NCI-H446 (cell line): Measurements from ENCODE around the gene ZNF438.
"Not testable (repeated sequence)": the region's sequence is repeated elsewhere in the genome, so short reads cannot be mapped to it uniquely, and the experiment has no call there.

Experiments
- DNase-seq, 2 experiments: peaks; one replicate each; lab custom pipeline; 2025; lab: John Stamatoyannopoulos, UW

Gene ZNF438

DNA sequence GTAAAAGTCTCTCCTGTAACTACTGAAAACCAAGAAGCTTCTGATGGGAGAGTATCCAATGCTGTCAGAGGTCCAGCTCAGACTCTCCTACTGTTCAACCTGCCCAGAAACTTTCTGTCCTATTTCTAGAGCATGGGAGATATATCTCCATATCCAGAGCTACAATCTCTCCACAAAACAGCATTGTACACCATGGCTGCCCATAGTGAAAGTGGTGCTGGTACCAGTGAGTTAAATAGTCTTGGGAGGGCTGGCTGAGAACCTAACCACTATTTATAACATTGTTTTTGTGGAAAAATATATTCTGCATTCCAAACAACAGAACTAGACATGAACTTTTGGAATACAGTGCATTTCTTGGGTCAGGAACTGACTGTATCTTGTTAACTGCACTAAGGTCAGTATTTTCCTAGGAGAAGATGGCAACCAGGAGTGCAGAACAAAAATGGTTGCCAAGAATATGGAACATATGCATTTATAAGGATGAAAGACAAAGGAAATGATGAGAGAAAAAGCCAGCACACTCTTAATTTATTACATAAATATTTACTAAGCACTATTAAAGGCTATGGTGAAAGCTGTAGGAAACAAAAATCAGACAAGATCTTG, 91.9 kb downstream of the ZNF438 start:
- no peak for DNase-seq

DNA sequence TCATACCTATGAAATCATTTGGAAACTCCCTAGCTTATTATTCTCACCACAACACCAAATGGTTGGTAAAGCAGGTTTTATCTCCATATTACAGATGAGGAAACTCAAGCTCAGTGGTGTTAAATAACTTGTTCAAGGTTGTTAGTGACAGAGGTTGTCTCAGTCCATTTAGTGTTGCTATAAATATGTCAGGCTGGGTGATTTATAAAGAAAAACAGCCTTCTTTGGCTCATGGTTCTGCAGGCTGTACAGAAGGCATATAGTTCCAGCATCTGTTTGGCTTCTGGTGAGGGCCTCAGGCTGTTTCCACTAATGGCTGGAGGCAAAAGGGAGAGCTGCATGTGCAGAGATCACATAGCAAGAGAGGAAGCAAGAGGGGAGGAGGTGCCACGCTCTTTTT, 96.6 kb downstream of the ZNF438 start:
- no peak for DNase-seq

DNA sequence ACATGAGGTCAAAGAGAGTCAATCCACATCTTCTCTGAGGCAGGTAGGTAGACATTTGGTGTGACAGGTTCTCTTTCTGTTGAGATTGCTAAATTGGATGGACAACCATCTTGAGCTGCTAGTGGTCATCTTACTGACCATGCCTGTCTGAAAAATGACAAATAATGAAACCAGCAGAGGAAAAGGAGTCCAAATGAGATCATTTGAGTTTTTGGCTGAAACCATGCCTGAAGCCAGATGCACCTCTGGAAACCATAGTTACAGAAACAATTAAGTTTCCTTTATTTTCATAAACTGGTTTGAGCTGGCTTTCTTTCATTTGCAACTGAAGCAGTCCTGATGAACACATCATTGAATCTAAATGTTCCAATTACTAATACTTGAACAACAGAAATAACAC, 100.6 kb downstream of the ZNF438 start:
- DNase-seq = no peak

DNA sequence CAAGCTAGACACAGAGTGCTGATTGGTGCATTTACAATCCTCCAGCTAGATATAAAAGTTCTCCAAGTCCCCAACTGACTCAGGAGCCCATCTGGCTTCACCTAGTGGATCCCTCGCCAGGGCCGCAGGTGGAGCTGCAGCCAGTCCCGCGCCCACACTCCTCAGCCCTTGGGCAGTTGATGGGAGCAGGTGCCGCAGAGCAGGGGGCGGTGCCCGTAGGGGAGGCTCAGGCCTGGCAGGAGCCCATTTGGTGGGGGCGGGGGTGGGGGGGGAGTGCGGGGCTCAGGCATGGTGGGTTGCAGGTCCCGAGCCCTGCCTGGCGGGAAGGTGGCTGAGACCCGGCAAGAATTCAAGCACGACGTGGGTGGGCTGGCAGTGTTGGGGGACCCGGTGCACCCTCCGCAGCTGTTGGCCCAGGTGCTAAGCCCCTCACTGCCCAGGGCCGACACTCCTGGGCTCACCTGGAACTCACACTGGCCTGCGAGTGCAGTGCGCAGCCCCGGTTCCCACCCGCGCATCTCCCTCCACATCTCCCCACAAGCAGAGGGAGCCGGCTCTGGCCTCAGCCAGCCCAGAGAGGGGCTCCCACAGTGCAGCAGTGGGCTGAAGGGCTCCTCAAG, 101.7 kb downstream of the ZNF438 start:
- DNase-seq = no peak

DNA sequence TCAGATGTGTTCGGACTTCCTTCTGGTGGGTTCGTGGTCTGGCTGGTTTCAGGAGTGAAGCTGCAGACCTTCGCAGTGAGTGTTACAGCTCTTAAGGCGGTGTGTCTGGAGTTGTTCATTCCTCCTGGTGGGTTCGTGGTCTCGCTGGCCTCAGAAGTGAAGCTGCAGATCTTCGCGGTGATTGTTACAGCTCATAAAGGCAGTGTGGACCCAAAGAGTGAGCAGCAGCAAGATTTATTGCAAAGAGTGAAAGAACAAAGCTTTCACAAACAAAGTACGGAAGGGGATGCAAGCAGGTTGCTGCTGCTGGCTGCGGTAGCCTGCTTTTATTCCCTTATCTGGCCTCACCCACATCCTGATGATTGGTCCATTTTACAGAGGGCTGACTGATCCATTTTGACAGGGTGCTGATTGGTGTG, 102.3 kb downstream of the ZNF438 start:
- DNase-seq = not testable (repeated sequence)

DNA sequence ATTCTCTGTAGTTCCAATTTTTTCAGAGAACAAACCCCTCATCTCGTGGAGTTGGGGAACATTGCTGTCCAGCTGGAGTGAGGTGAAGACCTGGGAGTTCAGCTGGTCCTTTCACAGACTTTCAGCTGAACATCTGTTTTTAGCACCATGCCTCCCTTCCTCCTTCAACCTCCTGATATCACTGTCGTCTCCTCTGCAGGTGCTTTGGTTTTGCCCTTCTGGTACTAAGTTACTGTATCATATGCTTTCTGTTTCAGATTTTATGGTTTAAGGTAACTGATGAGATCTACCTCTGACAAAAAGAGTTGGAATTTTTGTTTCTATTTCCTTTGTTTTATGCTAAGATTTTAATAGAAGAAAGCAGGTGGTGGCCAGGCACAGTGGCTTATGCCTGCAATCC, 102.9 kb downstream of the ZNF438 start:
- DNase-seq = no peak

DNA sequence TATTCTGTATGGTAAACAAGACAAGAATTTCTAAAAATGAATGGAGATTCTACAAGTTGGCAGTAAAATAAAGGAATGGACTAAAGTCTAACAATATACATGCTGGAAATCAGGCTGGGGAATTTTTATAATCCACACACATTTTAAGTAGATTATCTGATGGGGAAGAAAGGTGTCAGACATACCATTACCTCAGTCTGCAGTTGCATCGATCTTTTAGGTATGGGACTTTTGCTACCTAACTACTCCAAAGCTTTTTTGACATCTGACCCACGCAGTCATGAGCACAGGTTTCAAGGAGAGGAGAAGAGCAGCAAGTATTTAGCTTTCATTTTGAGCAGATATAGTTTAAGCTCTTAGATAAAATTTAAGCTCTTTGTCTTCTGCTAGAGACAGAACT, 113.0 kb downstream of the ZNF438 start:
- DNase-seq = no peak

DNA sequence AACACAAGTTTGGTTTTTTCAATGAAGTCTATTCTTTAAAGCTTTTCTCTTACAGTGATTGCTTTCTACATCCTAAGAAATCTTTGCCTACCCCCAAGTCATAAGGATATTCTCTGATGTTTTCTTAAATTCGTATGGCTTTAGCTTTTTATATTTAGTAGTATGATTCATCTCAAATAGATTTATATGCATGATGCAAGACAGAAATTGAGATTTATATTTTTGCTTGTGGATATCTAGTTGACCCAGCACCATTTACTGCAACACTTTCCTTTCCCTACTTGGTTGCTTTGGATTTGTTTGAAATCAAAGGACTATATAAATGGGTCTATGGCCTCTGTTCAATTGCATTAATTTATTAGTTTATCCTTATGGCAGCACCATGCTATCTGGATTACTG, 113.9 kb downstream of the ZNF438 start:
- no peak for DNase-seq

DNA sequence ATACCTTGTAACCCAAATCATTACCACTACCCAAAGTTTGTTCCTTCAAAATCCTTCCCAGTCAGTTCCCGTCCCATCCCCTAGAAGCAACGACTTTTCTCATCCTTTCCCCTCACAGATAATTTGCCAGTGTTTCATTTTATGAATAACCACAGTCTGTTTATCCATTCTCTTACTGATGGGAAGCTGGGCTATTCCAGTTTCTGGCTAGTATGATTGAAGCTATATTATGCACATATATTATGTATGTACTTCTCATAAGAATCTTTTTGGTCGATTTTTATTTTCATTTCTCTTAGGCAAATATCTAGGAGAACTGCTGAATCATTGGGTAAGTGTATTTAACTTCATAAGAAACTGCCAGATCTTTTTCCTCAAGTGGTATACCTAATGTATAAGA, 114.6 kb downstream of the ZNF438 start:
- no peak for DNase-seq

DNA sequence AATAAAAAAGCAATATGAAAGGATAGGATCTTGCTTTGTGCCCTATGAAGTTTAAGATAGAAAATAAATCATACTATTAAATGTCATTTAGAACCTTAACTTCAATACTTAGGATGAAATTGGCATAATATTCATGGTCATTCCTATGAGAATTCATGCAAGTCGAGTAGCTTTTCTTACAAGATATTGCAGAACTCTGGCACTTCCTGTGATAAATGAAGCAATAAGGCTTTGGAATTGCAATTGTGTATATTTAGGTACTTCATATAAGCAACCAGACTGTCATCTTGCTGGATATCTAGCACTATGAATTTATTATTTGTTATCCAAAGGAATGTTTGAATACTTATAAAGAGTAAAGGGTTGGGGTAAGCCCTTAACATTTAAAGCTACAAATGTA, 116.5 kb downstream of the ZNF438 start:
- no peak for DNase-seq

DNA sequence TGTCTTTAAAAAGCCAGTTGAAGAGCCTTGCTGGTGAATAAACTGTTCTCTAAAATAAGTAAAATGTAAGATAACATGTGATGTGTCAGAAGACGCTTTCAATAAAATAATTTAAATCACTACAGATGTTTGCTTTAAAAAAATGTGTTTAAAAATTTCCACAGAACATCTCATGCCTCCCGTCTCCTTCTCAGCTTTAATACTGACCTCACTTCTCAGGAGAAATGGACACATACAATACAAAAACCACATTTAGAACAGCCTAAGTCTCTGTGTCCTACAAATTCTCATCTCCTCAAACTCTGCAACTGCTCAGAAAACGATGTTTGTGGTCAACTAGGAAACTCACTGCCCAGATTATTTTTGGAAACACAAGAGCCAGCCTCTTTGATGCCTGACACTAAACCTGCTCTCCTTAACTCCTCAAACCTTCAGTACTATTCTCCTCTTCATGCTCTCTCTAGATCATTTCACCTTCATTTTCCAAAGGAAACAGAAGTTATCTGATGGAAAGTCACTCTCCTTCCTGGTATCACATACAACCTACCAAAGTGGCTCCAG, 120.3 kb downstream of the ZNF438 start:
- DNase-seq = no peak

DNA sequence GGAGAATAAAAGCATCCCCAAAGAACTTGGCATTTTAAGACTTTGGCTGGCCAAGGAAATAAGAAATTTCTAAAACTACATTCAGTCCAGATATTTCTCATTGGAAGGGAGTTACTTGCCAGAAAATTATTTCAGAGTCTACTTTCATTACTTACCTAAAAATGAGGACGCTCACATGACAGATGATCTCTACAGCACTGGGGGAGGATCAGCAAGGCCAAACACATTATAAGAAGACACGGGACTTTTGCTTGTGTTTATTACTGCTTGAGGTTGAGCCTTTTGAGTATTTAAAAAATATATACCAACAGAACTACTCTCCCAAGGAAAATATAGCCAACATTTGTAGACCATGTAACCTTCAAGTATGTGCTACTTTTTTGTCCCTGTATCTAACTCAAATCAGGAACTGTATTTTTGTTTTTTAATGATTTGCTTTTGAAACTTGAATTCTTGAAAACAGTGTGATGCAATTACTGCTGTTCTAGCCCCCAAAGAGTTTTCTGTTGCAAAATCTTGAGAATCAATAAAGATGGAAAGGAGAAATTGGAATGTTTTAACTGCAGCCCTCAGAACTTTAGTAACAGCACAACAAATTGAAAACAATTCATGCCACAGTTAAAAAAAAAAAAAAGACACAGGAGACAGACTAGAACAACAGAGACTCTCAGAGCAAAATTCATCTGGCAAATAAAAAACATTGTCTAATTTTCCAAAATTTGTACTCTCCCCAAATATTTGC, 128.1 kb downstream of the ZNF438 start:
- DNase-seq = no peak

DNA sequence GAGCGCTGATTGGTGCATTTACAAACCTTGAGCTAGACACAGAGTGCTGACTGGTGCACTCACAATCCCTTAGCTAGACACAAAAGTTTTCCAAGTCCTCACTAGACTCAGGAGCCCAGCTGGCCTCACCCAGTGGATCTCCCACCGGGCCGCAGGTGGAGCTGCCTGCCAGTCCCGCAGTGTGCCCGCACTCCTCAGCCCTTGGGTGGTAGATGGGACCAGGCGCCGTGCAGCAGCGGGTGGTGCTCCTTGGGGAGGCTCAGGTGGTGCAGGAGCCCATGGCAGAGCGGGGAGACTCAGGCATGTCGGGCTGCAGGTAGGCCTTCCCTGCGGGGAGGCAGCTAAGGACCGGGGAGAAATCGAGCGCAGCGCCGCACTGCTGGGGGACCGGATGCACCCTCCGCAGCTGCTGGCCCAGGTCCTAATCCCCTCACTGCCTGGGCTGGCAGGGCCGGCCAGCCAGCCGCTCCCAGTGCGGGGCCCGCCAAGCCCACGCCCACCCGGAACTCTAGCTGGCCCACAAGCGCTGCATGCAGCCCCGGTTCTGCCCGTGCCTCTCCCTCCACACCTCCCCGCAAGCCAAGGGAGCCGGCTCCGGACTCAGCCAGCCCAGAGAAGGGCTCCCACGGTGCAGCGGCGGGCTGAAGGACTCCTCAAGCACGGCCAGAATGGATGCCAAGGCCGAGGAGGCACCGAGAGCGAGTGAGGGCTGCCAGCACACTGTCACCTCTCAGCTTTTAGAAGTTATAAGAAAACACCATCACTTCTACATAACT, 128.9 kb downstream of the ZNF438 start:
- no peak for DNase-seq

DNA sequence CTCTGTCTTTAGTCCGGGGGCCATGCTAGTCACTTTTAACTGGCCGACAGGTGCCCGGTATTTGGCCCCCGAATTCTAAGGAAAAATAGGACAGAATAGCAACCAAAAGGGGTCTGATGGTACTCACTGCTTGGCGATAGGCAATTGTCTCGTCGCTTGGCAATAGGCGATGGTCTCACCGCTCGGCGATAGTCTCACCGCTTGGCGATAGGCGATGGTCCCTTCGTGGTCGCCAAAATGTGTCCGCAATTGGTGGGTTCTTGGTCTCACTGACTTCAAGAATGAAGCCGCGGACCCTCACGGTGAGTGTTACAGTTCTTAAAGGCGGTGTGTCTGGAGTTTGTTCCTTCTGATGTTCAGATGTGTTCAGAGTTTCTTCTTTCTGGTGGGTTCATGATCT, 130.2 kb downstream of the ZNF438 start:
- DNase-seq = not testable (repeated sequence)

DNA sequence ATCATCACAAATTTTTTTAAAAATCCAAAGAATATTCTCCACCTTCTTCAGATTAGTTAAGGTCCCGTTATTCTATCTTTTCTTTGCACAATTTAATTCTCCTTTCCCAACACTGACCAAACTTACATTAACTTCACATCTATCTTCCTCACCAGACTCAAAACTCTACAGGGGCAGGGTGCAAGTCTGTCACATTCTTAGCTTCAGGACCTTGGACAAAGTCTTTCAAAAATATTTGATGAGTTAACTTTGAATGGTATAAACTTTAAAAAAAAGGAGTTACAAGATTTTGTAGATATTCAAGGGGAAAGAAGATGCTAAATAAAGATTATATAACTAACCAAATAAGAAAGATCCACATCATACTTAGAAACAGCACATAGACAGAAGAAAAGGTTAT, 132.7 kb downstream of the ZNF438 start:
- no peak for DNase-seq

DNA sequence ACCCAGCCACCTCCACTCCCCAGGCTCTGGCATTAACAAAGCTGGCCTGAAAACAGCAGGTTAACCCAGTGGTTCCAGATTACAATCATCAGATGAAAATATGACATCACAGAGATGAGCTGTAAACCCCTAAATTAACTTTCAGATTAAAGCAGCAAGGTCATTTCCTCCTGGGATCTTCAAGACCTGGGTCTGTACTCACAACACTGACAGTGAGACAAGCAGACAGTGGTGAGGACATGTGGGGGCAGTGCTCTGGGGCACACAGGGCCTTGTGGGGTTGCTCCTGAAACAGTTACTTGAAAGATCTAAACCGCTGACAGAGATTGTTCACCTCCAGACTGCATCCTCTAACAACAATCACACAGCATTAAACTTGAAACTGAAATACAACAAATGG, 134.1 kb downstream of the ZNF438 start:
- DNase-seq = no peak

DNA sequence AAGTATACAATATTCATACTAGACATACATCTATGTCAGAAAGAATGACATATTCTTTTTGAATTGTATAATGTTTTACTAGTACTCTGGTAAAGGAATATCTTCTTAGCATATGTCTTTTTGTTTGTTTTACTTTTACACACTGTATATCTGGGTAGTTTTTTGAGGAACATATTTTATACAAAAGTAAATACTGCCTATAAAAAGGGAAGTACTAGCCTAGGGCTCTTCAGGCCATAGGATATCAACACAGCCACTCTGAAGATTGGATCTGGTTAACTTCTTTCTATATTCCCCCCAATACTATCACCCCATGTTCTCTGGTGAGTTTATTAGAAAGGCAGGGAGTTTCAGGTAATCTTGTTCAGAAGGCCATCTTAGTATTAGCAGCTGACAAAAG, 134.6 kb downstream of the ZNF438 start:
- DNase-seq = no peak

DNA sequence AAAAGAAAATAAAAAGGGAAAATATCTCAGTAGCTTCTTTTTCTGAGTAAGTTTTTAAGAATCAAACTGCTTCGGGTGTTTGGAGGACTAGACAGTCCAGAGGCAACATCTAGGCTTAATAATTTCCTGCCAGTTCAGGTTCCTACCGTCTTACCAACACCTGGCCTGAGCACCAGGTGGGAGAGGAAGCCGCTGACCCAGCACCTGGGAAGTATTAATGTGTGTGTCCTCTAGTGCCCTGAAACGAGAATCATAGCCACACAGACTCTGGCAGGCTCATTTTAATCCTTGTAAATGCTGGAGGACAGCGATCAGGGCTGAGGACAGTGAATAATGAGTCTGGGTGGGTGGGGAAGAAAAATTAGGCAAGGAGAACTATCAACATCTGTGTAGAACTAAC, 137.4 kb downstream of the ZNF438 start:
- DNase-seq = no peak

DNA sequence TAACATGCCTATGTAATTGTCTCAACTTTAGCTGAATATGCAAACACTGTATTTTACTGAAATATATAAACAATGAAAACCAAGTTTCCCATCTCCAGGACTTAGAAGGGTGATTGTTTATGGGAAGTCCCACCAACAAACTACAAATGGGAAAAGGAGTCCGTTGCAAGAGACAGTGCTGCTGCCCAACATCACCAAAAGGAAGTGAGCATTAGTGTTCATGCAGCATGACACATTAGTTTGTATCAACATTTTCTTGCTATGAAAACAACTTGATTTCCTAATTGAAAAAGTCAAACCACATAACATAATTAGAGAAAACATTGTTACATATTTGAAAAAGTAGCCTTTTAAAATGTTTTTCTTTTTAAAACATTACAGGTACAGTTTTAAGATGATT, 138.5 kb downstream of the ZNF438 start:
- DNase-seq = no peak

DNA sequence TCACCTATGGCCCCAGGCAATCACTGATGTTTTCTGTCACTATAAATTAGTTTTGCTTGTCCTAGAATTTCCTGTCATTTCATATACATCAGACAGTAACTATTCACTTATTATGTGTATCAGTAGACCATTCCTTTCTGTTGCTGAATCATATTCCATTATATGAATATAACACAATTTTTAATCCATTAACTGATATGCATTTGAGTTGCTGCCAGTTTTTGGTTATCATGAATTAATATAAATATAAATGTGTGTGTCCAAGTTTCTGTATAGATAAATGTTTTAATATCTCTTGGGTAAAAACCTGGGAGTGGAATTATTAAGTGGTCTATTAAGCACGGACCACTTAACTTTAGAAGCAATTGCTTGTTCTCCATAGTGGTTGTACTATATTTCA, 143.8 kb downstream of the ZNF438 start:
- no peak for DNase-seq

DNA sequence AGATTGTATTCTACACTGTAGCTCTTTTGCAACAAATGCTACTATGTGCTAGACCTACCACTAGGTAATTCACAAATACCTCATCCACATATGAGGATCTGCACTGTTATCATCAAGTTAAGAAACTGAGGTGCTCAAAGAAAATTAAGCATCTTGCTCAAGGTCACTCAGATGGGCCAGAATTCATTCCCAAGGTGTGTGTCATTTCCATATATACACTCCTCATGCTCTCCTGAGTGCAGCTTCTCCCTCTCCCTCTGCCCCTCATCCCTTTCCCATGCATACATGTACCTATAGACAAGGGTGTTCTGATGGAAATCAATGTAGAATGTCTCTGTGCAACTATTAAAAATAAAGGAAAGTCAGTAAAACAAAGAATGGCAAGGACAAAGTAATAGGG, 146.2 kb downstream of the ZNF438 start:
- no peak for DNase-seq

DNA sequence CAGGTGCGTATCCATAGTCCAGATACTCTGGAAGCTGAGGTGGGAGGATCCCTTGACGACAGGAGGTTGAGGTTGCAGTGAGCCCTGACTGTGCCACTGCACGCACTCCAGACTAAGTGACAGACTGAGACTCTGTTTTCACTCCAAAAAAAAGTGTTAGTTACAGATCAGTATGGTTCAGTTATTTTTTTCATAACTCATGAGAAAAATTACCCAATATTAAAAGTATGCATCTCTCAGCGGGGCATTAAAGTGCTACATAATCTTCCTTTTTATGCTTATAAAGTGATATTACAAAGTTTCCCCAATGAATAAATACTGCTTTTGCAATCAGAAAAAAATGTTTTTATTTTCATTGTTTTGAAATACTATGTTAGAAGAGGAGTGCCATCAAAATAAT, 147.9 kb downstream of the ZNF438 start:
- no peak for DNase-seq

DNA sequence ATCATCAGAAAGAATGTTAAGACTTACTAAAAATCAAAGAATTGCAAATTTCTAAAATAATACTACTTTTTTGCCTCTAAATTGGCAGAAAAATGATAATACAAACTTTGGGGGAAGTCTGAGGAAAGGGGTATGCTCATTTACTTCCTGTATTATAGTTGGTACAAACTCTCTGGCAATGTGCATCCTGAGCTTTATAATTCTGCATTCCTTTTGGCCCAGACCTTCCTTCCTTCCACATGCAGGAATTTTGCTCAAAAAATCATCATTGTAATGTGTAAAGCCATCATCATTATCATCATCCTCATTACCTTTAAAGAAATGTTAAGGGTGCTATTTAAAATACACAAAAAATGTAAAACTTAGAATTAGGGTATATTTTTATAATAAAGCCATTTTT, 148.5 kb downstream of the ZNF438 start:
- no peak for DNase-seq
